IMR-90 (cell line): ENCODE results near the gene TP53BP1. TPM values are rescaled to one million over a fixed set of nuclear protein-coding genes. Genes with fewer than 3 reads are reported as not detected.
A peak's percentile ranks its signal among the peaks of the same experiment; 100 is the strongest.

ENCODE experiments used
- ATAC-seq: fragments of 200-7000 bp; cut with Tn5 transposase; 2 replicates; pipeline ENCODE4 v1.9.1; 2020; ENCODE audit warnings: low read depth, mild to moderate bottlenecking, moderate library complexity
- BruUV-seq: library from RNA; stranded (reverse); fragments of 400-500 nt; replicated peaks from 2 replicates; lab custom pipeline; 2021; lab: Mats Ljungman, UMichigan
- CTCF ChIA-PET: fragments of 300-600 bp; formaldehyde crosslinking; extraction: SDS; loops from one replicate; lab custom pipeline; 2021; ENCODE audit warnings: antibody characterized with exemption; lab: Yijun Ruan, JAX
- POLR2A ChIA-PET: fragments of 300-600 bp; sonication (Branson Sonifier 250); formaldehyde crosslinking; loops from one replicate; lab custom pipeline; 2022; ENCODE audit warnings: antibody characterized with exemption; ENCODE audit not compliant: unreplicated experiment; lab: Charles Lee
- DNase-seq: peaks from one replicate; pipeline ENCODE4 v3.0.0; 2013
- H2AFZ ChIP-seq: replicated peaks from 2 replicates; pipeline ENCODE3; 2013; ENCODE audit warnings: low read length, mild to moderate bottlenecking; ENCODE audit not compliant: poor library complexity
- H2AK5ac ChIP-seq: 2 replicates; pipeline ENCODE4 v1.6.1; 2013; ENCODE audit warnings: low read depth, low read length, inconsistent platforms
- H2AK9ac ChIP-seq: replicated peaks from 2 replicates; pipeline ENCODE3; 2013; ENCODE audit warnings: mild to moderate bottlenecking, low read depth, low read length, moderate library complexity; ENCODE audit not compliant: poor library complexity
- H2BK120ac ChIP-seq: 2 replicates; pipeline ENCODE4 v1.6.1; 2013; ENCODE audit warnings: low read depth, low read length, inconsistent platforms
- H2BK15ac ChIP-seq: 3 replicates; pipeline ENCODE4 v1.6.1; 2013; ENCODE audit warnings: low read depth, low read length, inconsistent platforms
- H2BK20ac ChIP-seq: 2 replicates; pipeline ENCODE4 v1.6.1; 2013; ENCODE audit warnings: low read depth, mild to moderate bottlenecking, inconsistent platforms, low read length, moderate library complexity
- H2BK5ac ChIP-seq: 2 replicates; pipeline ENCODE4 v1.6.1; 2013; ENCODE audit warnings: mild to moderate bottlenecking, low read depth, low read length, inconsistent platforms; ENCODE audit not compliant: poor library complexity, severe bottlenecking
- H3K14ac ChIP-seq: replicated peaks from 2 replicates; pipeline ENCODE4 v1.6.1; 2013; ENCODE audit warnings: low read depth, low read length, inconsistent platforms
- H3K18ac ChIP-seq: 2 replicates; pipeline ENCODE4 v1.6.1; 2013; ENCODE audit warnings: low read depth, low read length, control low read depth
- H3K23ac ChIP-seq: 2 replicates; pipeline ENCODE4 v1.6.1; 2013; ENCODE audit warnings: low read depth, low read length, inconsistent platforms
- H3K27ac ChIP-seq: 2 replicates; pipeline ENCODE4 v1.5.1; 2013; ENCODE audit warnings: mild to moderate bottlenecking, control low read depth, low read length; ENCODE audit not compliant: insufficient read depth
- H3K27me3 ChIP-seq: 2 replicates; pipeline ENCODE4 v1.6.1; 2013; ENCODE audit warnings: low read length; ENCODE audit not compliant: control insufficient read depth, insufficient read depth
- H3K36me3 ChIP-seq: 2 replicates; pipeline ENCODE4 v1.6.1; 2013; ENCODE audit warnings: low read length, mixed read lengths; ENCODE audit not compliant: control insufficient read depth, insufficient read depth
- H3K4ac ChIP-seq: 2 replicates; pipeline ENCODE4 v1.6.1; 2013; ENCODE audit warnings: low read depth, low read length, inconsistent platforms
- H3K4me1 ChIP-seq: 2 replicates; pipeline ENCODE4 v1.6.1; 2013; ENCODE audit warnings: low read length, mixed read lengths; ENCODE audit not compliant: control insufficient read depth, insufficient read depth
- H3K4me2 ChIP-seq: 2 replicates; pipeline ENCODE4 v1.6.1; 2013; ENCODE audit warnings: low read depth, mild to moderate bottlenecking, control low read depth, low read length, moderate library complexity
- H3K4me3 ChIP-seq: 2 replicates; pipeline ENCODE4 v1.5.1; 2013; ENCODE audit warnings: low read depth, mild to moderate bottlenecking, control low read depth, low read length, moderate library complexity; ENCODE audit not compliant: insufficient read depth
- H3K56ac ChIP-seq: 2 replicates; pipeline ENCODE4 v1.6.1; 2013; ENCODE audit warnings: low read length, inconsistent platforms; ENCODE audit not compliant: insufficient read depth; ENCODE audit errors: extremely low read depth
- H3K79me1 ChIP-seq, 2 experiments: 2 replicates each; pipeline ENCODE4 v1.6.1; 2013; ENCODE audit warnings: low read length in 2 of 2, inconsistent platforms in 1 of 2, low read depth in 1 of 2
- H3K9ac ChIP-seq: 2 replicates; pipeline ENCODE4 v1.6.1; 2013; ENCODE audit warnings: low read depth, low read length, control low read depth
- H3K9me1 ChIP-seq: 2 replicates; pipeline ENCODE4 v1.6.1; 2013; ENCODE audit warnings: low read length, inconsistent platforms; ENCODE audit not compliant: insufficient read depth
- H3K9me3 ChIP-seq: 2 replicates; pipeline ENCODE4 v1.6.1; 2013; ENCODE audit warnings: low read length; ENCODE audit not compliant: control insufficient read depth, insufficient read depth
- H4K20me1 ChIP-seq: 2 replicates; pipeline ENCODE4 v1.6.1; 2013; ENCODE audit warnings: low read length, inconsistent platforms; ENCODE audit not compliant: insufficient read depth
- H4K5ac ChIP-seq: 2 replicates; pipeline ENCODE4 v1.6.1; 2013; ENCODE audit warnings: mild to moderate bottlenecking, low read depth, low read length, control low read depth
- H4K8ac ChIP-seq, 2 experiments: 2 replicates each; pipeline ENCODE4 v1.6.1; 2013; ENCODE audit warnings: low read depth in 2 of 2, low read length in 2 of 2, control low read depth in 1 of 2, inconsistent platforms in 1 of 2
- H4K91ac ChIP-seq: 2 replicates; pipeline ENCODE4 v1.6.1; 2013; ENCODE audit warnings: low read depth, low read length, inconsistent platforms; ENCODE audit not compliant: insufficient read depth
- CEBPB ChIP-seq: IDR thresholded peaks from 2 replicates; pipeline ENCODE4 v1.6.1; 2012; ENCODE audit warnings: low read depth, low read length, improper control_type of control experiment
- FOS ChIP-seq: fragments of 150-350 bp; IDR thresholded peaks from 2 replicates; pipeline ENCODE4 v1.6.1; 2016; ENCODE audit warnings: low read depth, low read length
- MAFK ChIP-seq: IDR thresholded peaks from 2 replicates; pipeline ENCODE4 v1.6.1; 2012; ENCODE audit warnings: low read depth, low read length, improper control_type of control experiment
- MAZ ChIP-seq: IDR thresholded peaks from 2 replicates; pipeline ENCODE4 v1.6.1; 2012; ENCODE audit warnings: low read depth, mild to moderate bottlenecking, low read length, improper control_type of control experiment, moderate library complexity, borderline replicate concordance
- POLR2A ChIP-seq: IDR thresholded peaks from 2 replicates; pipeline ENCODE4 v1.6.1; 2012; ENCODE audit warnings: mild to moderate bottlenecking, low read depth, low read length
- RAD21 ChIP-seq: IDR thresholded peaks from 2 replicates; pipeline ENCODE4 v1.6.1; 2012; ENCODE audit warnings: low read length, improper control_type of control experiment
- RFX5 ChIP-seq: IDR thresholded peaks from 2 replicates; pipeline ENCODE4 v1.8.0; 2012; ENCODE audit warnings: low read depth, mild to moderate bottlenecking, low read length, moderate library complexity
- SMC3 ChIP-seq: fragments of 150-350 bp; IDR thresholded peaks from 2 replicates; pipeline ENCODE4 v1.6.1; 2016; ENCODE audit warnings: low read depth, mild to moderate bottlenecking, antibody characterized with exemption, low read length, moderate library complexity
- USF2 ChIP-seq: fragments of 150-350 bp; IDR thresholded peaks from 2 replicates; pipeline ENCODE4 v1.6.1; 2017; ENCODE audit warnings: mild to moderate bottlenecking, antibody characterized with exemption, low read length, low read depth
- dilution Hi-C: fragments of 300-500 bp; cut with HindIII; formaldehyde crosslinking; loops from one replicate; pipeline ENCODE4 v1.14.3; 2018; ENCODE audit warnings: low sequenced_read_pairs; ENCODE audit not compliant: unreplicated experiment
- in situ Hi-C: fragments of 300-500 bp; cut with MboI; formaldehyde crosslinking; loops from 3 replicates; pipeline ENCODE4 v1.14.3; 2019; ENCODE audit warnings: low sequenced_read_pairs, inconsistent platforms, mixed read lengths
- intact Hi-C: fragments of 100-400 bp; cut with micrococcal nuclease; formaldehyde crosslinking; loops from 2 replicates; pipeline ENCODE4 v1.10.0; 2022
- polyA plus RNA-seq, 3 experiments: library from polyadenylated mRNA; depleted of rRNA; stranded (reverse); fragments of >200 nt; gene quantifications; 2 replicates each; pipeline ENCODE4 v1.2.3, GENCODE V29; 2012; ENCODE audit warnings: low replicate concordance in 1 of 3
- total RNA-seq: library from RNA; depleted of rRNA; stranded (reverse); fragments of >200 nt; gene quantifications from 2 replicates; pipeline ENCODE4 v1.2.3, GENCODE V29; 2012

TP53BP1 gene
- total and polyA plus RNA-seq, 2 of the 4 experiments (the other 2 are of a cell fraction): 36.3 to 64.5 TPM

- in situ Hi-C loops (no loop called here), dilution Hi-C loops (no loop called here), intact Hi-C loops (loop anchor here (1.0 to 10.0 kb wide), 3 partner anchors 69 to 323 kb away; no protein-coding TSS in a partner anchor)
- Histone ChIP-seq H3K4me3 (no peak overlapping the region), H2AK9ac (no peak overlapping the region), H2BK20ac (no peak overlapping the region), H4K20me1 (no peaks in the 10 kb centered on the region; the same call in 1 of the 2 replicates), H3K9ac (no peak overlapping the region; the same call in 1 of the 2 replicates), H2BK120ac (peak overlapping the region; percentile 24; the same call in 1 of the 2 replicates), H3K36me3 (peaks cover 31% of the 10 kb centered on the region), H3K9me1 (0 out of 2 replicates have a peak, but pooled peaks cover under 1% of the 10 kb centered on the region), H4K5ac (no peak overlapping the region), H3K9me3 (no peaks in the 10 kb centered on the region), H3K79me1 (peaks cover 1 to 5% of the 10 kb centered on the region in 2 experiments; a peak in 3 of 4 replicates), H2AK5ac (0 out of 2 replicates have a peak overlapping the region, but pooled peaks have one; percentile 24), H3K4ac (no peak overlapping the region; the same call in 1 of the 2 replicates), H3K23ac (no peak overlapping the region), H3K56ac (no peak overlapping the region), H3K14ac (no peak overlapping the region), H4K8ac (peak overlapping the region in 1 of 2 experiments; percentile 44; a peak in 2 of 4 replicates), H3K27me3 (no peaks in the 10 kb centered on the region), H2AFZ (no peak overlapping the region), H2BK15ac (no peak overlapping the region; the same call in 2 of the 3 replicates), H2BK5ac (peak overlapping the region; percentile 83), H3K4me2 (peak overlapping the region; percentile 1; the same call in 1 of the 2 replicates), H3K18ac (no peak overlapping the region), H3K4me1 (peaks cover 4% of the 10 kb centered on the region), H3K27ac (peak overlapping the region; percentile 83; the same call in 1 of the 2 replicates), H4K91ac (peak overlapping the region; percentile 29; the same call in 1 of the 2 replicates)
- no TSS peak for BruUV-seq
- TF ChIP-seq MAFK (no peak), POLR2A (no peak), USF2 (no peak), MAZ (no peak), RFX5 (no peak), CEBPB (no peak), SMC3 (no peak), RAD21 (no peak), FOS (no peak)
- ATAC-seq (peak; percentile 36; the same call in 1 of the 2 replicates), DNase-seq (peak; percentile 50)
- ChIA-PET POLR2A (interaction anchor here (1.1 kb wide), 1 partner anchor 13 kb away, joined by 3 read pairs; no protein-coding TSS in a partner anchor), CTCF (interaction anchor here (0.6 to 2.0 kb wide), 7 partner anchors 9 to 75 kb away, joined by 3 to 10 read pairs (median 5); no protein-coding TSS in a partner anchor)
Observed at GRCh38 chr15:43441316-43441715, 51.6 kb downstream of the TP53BP1 start.
